ENCODE measurements around the gene ABHD17A.

Gene ABHD17A

DNA sequence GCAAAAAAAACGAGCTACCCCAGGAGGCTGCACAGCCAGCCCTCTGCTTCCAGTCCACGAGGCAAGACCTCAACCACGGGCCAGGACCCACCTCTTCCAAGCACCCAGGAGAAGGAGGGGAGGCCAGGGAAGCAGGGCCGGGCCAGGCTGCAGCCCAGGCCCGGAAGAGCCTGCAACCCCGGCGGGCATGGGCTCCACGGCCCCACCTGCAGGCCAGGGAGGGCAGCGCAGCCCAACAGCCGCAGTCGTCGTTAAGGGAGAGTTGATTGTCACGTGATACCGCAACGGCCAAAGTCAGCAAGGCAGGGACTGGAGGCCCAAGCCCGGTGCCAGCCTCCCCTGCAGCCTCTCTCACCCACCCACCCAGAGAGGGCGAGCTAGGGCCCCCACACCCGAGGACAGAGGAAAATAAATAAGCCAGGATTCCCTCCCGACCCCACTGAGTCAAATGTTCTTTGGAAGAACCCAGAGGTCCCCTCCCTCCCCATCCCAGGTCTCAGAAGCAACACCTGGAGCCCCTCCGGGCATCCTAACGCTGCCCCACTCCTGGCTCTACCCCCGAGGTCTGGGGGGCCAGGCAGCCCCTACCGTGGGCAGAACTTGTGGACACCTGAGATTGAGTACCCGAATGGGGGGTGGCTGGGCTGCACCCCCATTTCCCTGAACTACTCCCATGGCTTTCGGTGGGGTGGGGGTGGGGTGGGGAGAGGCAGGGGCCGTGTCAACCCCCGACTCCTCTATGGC, 31.8 kb downstream of the ABHD17A start:
- peak; percentile 65 for DNase-seq

- DNase-seq: no peak
Observed at GRCh38 chr19:1852581-1853128, 32.6 kb downstream of the ABHD17A start.

DNA sequence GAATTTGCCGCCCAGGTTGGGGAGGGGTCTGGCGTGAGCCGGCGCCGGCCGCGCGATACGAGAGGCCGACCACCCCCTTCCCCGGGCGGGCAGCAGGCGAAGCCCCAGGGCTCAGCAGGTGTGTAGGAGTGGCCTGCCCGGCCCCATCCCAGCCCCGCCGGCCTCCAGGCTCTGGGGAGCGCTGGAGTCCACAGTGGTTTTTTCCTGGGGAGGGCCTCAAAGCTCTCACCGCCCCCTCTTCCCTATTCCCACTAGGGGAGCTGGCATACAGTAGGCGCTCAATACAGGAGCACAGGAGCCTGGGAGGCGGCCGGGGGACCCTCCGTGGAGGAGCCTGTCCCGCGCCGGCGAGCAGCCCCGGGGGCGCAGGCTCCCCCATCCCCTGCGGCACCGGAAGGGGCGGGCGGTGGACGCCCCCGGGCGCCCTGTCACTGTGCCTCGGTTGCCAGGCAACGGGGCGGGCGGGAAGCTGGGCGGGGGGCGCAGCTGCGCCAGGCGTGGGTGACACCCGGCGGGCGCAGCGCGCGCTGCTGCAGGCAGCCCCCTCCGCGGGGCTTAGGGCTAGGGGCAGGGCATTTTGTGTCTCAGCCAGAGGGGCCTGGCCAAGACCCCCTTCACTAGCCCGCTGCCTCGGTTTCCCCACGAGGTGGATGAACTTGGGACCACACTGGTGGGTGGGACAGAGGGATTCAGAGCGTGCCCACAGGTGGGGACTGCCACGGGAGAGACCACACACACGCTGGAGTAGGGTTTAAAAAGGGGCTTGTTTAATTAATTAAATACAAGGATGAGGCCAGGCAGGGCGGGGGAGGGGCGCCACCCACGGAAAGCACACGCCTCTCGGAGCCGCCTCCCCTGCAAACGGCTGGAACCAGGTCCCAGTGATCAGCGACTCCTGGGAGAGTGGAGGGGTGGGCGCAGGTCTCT, 33.4 kb downstream of the ABHD17A start:
- DNase-seq: peak; percentile 70

DNA sequence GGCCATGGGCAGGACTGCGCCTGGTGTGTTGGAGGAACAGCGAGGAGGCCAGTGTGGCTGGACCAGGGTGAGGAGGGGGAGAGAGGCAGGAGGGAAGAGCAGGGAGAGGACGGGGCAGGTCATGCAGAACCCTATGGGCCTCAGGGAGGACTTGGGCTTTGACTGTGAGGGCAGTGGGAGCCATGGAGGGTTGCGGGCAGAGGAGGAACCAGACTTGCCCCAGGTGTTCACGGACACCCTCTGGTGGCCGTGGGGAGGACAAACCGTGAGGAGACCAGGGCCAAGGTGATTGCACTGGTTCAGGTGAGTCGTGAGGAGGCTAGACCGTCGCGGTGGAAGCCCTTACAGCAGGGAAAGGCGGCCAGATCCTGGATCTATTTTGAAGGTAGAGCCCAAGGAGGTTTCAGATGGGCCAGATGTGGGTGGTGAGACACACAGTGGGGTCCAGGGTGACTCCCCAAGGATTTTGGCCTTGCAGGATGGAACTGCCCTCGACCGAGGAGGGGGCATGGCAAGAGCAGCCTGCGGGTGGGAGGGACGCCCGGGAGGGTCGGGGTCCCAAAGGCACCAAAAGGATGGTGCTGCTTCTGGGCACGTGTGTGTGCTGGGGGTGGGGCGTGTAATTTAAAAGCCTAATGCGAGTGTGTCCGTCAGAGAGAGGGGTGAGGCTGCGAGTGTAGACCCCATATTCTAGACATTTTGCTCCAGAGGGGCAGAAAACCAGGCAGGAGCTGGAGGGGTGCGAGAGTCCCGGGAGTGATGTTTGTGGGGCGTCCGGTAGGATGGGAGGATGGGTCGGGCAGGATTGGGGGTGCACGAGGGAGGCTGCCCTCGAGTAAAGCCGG, 34.3 kb downstream of the ABHD17A start:
- no peak for DNase-seq

DNA sequence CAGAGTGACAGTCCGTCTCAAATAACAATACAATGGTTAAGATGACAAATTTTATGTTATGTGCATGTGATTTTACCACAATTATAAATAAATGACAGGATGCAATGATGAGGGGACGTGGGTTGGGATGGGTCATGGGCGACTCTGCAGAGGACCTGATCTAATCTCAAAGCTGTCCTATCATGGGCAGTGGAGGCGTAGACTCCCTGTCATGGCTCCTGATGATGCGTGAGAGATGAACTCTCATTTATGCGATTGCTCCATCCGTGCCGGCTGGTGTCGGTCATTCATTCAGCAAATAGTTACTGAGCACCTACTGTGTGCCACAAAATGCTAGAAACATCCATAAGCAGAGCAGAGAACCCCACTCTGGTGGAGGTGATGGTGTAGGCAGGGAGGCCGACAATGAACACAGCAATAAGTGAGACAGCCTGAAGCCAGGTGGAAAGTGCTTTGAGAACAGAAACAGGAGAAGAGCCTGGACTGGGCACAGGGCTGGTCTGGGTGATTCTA, 35.4 kb downstream of the ABHD17A start:
- no peak for DNase-seq

DNA sequence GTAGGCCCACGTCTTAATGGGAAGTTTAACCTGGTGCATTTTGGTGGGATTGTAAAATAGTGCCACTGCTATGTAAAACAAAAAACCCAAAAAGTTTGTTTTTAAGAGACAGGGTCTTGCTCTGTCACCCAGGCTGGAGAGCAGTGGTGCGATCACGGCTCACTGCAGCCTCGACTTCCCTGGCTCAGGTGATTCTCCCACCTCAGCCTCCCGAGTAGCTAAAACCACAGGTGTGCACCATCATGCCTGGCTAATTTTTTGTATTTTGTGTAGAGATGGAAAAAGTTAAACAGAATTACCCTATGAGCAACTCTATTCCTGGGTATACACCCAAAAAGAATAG, 36.2 kb downstream of the ABHD17A start:
- no peak for DNase-seq

DNA sequence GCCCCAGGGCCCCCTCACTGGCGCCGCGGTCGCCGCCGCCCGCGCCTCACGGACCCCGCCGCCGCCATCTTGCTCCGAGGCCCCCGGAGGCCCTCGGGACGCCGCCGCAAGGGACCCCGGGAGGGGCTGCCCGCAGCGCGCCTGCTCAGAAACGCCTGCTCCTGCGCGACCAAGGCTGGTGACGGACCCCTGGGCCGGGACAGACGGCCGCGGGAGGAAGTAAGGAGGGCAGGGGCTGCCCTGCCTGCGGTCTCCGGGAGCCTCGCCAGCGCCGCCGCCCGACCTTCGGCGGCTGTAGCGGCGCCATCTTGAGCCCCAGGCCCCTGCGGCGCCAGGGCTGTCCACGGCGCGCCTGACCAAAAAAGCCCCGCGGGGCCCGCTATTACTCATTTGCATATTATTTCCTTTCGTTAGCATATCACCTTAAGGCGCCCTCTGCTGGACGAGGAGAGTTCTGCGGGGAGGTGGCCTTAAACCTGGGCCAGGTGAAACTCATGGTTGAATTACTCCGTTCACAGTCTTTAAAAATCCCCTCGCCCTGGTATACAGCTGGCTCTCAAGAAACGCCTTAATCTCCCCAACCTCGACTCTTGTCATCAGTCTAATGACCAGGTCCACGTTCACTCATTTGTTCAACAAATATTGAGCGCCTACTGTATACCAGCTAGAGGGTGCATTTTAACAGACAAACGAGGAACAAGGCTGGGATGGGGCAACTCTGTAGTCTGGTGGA, 36.7 kb downstream of the ABHD17A start, which contains the start of gene REXO1:
REXO1 (minus strand) TSS at position 85 of the 733 bp plus-strand sequence. CDS start 125 bp downstream, outside the sequence.
- peak; percentile 100 for DNase-seq

GRCh38 chr19:1847684-1848398, 37.5 kb downstream of the ABHD17A start:
- peak; percentile 40 for DNase-seq

- no peak for DNase-seq
Observed at GRCh38 chr19:1847348-1847683, 38.0 kb downstream of the ABHD17A start.

GRCh38 chr19:1846517-1847204, 38.6 kb downstream of the ABHD17A start:
- no peak for DNase-seq

DNA sequence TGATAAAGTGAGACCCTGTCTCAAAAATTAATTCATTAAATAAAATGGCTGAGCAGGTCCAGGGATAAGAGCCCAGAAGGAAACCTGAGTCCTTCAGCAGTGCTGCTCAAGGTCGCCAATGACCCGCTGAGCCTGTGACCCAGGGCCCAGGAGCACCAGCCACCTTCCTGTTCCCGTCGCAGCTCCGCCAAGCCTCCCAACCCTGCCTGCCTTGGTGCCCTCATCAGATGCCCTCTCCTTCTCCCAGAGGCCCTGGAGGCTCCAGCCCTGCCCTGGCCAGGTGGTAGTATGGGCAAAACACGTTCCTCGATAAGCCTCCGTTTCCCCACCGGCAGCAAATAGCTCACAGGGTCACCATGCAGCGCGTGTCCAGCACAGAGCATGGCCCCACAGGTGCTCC, 39.7 kb downstream of the ABHD17A start:
- DNase-seq: no peak

GRCh38 chr19:1845125-1845515, 40.2 kb downstream of the ABHD17A start:
- no peak for DNase-seq

DNA sequence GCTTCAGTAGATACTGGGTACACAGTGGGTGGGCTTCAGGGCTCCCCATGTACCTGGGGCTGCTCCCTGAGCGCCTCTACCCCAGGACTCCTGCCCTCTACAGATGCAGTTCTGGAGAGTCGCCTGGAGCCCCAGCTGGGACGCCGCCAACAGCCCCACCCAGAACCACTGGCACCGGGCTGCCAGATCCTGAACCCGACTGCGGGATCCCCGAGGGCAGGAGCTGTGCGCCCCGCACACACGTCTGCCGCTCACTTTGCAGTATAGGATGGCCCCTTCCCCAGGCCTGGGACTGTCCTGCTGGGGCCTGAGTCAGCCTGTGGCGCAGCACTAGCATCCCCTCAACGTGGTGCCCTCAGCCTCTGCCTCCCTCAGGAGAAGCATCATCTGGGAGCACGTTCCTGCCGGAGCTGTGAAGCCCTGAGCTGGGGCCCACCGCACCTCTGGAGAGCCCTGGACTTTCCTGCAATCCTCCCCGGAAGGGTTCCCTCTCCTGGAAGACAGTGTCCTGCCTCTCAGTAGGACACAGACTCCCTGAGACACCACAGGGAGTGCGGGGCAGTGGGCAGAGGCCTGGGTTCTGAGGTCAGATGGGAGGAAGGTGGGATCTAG, 40.7 kb downstream of the ABHD17A start:
- DNase-seq: no peak

DNA sequence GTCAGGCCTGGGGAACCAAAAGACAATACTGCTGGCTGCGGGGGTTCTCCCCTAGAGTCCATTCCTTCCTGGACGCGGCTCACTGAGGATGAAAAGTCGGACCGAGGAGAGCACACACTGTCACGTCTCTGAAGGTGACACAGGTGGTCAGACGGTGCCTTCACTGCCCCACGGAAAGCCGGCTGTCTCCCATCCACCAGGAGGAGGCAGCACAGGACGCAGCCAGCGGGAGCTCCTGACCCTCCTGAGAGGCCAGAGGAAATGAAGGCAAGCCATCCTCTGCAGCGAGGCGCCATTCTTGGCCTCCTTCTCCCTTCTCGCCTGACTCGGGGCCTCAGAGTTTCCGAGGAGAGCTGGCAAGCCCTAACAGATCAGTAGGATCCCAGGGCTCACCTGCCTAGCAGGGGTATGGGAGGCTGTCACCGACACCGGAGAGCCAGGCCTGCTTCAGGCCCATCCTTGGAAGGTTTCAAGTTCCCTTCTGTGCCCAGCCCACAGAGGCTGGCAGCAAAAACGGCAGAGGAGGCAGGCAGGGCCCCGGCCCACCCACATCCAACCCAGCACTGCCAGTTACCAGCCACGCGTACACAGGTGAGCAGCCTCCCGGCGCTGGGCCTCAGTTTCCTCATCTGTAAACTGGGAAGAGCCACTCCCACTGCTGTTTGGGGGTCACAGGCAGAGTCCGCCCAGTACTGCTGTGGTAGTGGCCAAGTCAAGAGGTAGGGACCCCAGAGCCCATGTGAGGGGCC, 41.5 kb downstream of the ABHD17A start:
- no peak for DNase-seq

DNA sequence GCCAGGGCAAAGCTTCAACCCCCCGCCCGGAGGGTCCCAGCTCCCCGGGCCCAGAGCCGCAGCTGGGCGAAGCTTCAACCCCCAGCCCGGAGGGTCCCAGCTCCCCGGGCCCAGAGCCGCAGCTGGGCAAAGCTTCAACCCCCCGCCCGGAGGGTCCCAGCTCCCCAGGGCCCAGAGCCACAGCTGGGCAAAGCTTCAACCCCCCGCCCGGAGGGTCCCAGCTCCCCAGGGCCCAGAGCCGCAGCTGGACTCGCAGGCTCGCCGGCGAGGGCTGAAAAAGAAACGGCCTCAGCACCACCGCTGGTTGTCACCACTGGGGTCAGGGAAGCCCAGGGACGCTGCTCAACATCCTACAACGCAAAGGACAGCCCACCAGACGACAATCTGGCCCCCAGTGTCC, 42.2 kb downstream of the ABHD17A start:
- no peak for DNase-seq

DNA sequence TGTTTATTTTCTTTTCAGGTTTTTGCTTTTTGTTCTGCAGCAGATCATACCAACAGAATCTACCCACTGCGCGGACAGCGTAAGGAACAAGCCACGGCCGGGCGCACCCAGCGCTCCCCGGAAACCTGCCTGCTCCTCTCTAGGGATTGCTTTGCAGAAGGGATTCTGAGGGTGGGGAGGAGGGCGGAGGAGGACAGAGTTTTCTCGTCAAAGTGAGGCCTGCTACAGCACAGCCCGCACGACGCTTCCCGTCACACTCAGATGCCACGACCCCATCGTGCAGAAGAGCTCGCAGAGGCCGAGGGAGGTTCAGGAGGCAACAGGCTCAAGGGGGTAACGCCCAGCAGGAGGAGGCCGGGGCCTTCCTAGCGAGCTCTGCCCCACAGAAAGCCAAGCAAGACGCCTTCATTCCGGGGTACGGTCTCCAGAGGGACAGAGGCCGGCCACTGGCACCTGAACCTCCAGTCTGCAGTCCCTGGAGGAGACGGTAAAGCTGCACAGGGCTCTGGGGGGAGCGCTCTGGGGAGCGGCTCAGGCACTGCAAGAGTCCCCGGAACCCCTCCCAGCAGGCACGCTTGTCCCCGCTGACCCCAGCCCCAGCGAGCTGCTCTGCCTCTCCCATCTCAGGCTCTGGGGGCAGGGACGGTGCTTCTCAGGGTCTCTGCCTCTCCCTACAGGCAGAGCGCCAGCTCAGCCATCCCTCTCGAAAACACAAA, 43.9 kb downstream of the ABHD17A start:
- no peak for DNase-seq

DNA sequence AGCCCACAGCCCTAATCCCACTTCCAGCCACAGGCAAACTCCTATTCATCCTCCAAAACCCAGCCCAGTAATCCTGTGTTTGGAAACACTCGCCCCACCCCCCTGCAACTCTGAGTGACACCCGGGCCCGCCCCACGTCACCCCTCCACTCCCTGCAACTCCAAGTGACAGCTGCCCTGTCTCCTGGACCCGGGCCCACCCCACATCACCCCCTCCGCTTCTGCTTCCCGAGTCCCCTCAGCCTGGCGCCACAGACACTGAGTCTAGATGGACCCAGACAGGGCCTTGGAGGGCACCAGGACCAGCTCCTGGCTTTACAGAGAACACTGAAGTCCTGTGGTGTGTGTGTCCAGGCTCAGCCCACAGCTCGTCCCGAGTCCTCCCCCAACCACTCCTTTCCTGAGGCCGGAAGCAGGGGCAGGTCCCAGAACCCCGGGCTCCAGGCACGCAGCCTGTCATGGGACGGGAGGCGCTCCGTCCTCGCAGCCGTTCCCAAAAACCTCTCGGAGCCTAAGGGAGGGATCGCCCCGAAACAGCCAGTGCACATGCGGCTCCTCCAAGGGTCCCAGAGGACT, 44.7 kb downstream of the ABHD17A start:
- no peak for DNase-seq

Measured in right kidney (tissue), 1 donor.